Fibroblast of lung (primary cell): ENCODE results near the gene RIPOR3. TPM values are rescaled to one million over a fixed set of nuclear protein-coding genes. Genes with fewer than 3 reads are reported as not detected.

Experiments used
- DNase-seq, 2 donors: peaks; one replicate each; pipeline versions ENCODE4 v3.0.0 to v3.0.0-alpha.2; 2010; ENCODE audit warnings: low read depth in 2 of 2
- H2AFZ ChIP-seq: 2 replicates; pipeline ENCODE4 v1.5.1; 2012; ENCODE audit warnings: low read length, control low read depth, inconsistent platforms
- H3K27ac ChIP-seq: 2 replicates; pipeline ENCODE4 v1.5.1; 2011; ENCODE audit warnings: low read length, control low read depth; ENCODE audit not compliant: insufficient read depth
- H3K27me3 ChIP-seq: 2 replicates; pipeline ENCODE4 v1.5.1; 2011; ENCODE audit warnings: mild to moderate bottlenecking, low read length; ENCODE audit not compliant: control insufficient read depth, insufficient read depth
- H3K36me3 ChIP-seq: 2 replicates; pipeline ENCODE4 v1.5.1; 2011; ENCODE audit warnings: low read length; ENCODE audit not compliant: control insufficient read depth, insufficient read depth
- H3K4me1 ChIP-seq: 2 replicates; pipeline ENCODE4 v1.5.1; 2011; ENCODE audit warnings: low read length; ENCODE audit not compliant: control insufficient read depth, insufficient read depth; ENCODE audit errors: extremely low read depth
- H3K4me2 ChIP-seq: 2 replicates; pipeline ENCODE4 v1.5.1; 2011; ENCODE audit warnings: low read length, control low read depth; ENCODE audit not compliant: insufficient read depth; ENCODE audit errors: extremely low read depth
- H3K4me3 ChIP-seq, 4 experiments: fragments of 200-600 bp in 1 of 4; sonication (generic) in 1 of 4; replicated peaks in 1 of 4; 2 replicates each; pipeline ENCODE4 v1.5.1; 2011 to 2016; ENCODE audit warnings: low read length in 4 of 4, low read depth in 3 of 4, mild to moderate bottlenecking in 3 of 4, control low read depth in 2 of 4, inconsistent platforms in 1 of 4, mixed read lengths in 1 of 4; ENCODE audit not compliant: insufficient read depth in 1 of 4; ENCODE audit errors: control extremely low read depth in 1 of 4
- H3K79me2 ChIP-seq: 2 replicates; pipeline ENCODE4 v1.5.1; 2012; ENCODE audit warnings: mild to moderate bottlenecking, low read length, inconsistent platforms; ENCODE audit not compliant: control insufficient read depth, insufficient read depth
- H3K9ac ChIP-seq: 2 replicates; pipeline ENCODE4 v1.5.1; 2011; ENCODE audit warnings: mild to moderate bottlenecking, low read length, control low read depth; ENCODE audit not compliant: insufficient read depth
- H3K9me3 ChIP-seq: 2 replicates; pipeline ENCODE4 v1.5.1; 2012; ENCODE audit warnings: low read depth, low read length; ENCODE audit not compliant: control insufficient read depth, insufficient read depth
- H4K20me1 ChIP-seq: 2 replicates; pipeline ENCODE4 v1.5.1; 2011; ENCODE audit warnings: low read length; ENCODE audit not compliant: control insufficient read depth, insufficient read depth; ENCODE audit errors: extremely low read depth
- EZH2 ChIP-seq: IDR thresholded peaks from 2 replicates; pipeline ENCODE4 v1.5.1; 2012; ENCODE audit warnings: low read length, control low read depth, mild to moderate bottlenecking; ENCODE audit errors: missing control alignments
- polyA plus RNA-seq, 2 donors: library from polyadenylated mRNA; depleted of rRNA in 1 of 2; stranded (reverse) in 1 of 2; unstranded in 1 of 2; fragments of >200 nt; gene quantifications; 2 replicates each; pipeline ENCODE4 v1.2.1, GENCODE V29; 2011 to 2012; ENCODE audit warnings: missing spikeins in 1 of 2
- total RNA-seq: library from RNA; depleted of rRNA; stranded (reverse); fragments of >200 nt; gene quantifications from 2 replicates; pipeline ENCODE4 v1.2.1, GENCODE V29; 2014
- TF ChIP-seq, protein P1 (sequence below), 2 donors: IDR thresholded peaks in 1 of 2; conservative IDR thresholded peaks in 1 of 2; 1 replicate in 1 of 2; 2 replicates in 1 of 2; pipeline ENCODE4 v1.5.1; 2011 to 2012; ENCODE audit warnings: low read length in 2 of 2, control low read depth in 1 of 2, inconsistent platforms in 1 of 2, low read depth in 1 of 2, mild to moderate bottlenecking in 1 of 2

The RIPOR3 gene
- total and polyA plus RNA-seq, 2 donors (not counting 1 experiment from before 2014, with no cell fraction given), result 2.0 to 4.1 TPM

DNA sequence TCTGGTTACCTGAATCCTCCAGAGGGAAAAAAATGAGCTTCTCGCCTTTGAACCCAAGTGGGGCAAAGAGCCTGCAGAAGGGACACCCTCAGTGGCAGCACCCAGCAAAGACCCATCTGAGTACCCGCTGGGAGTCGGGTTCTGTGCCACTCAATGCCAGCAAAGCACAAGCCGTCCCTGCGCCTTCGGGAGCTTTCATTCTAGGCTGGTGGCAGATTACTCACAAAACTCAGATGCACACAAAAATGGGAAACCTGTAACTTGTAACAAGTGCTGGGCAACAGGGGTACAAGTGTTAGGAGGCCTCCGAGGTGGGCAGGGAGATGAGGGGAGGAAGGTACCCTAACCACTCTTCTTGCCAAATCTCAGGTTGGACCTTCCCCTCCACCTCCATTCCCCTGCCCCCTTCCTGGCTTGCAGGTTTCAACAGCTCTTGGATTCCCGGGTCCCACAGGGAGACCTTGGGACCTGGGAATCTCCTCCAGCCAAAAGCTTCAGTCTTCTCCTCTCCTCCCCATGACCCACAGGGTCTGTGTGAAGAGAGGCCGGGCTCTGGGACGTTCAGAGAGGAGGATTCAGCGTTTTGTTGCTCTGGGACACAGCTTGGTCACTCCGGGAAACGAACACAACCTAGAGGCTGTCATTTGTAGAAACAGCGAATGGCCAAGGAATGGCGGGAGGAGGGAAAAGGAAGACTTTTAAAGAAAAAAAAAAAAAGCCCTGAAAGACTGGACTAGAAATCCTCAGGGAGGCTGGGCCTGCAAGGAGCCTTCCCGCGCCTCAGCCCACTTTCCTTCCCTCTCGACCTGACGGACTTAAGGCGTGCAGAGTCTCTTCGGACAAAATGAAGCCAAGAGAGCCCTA lies 38.8 kb upstream of the RIPOR3 start:
- DNase-seq, result peak; percentile 33 to 39
- Histone ChIP-seq H4K20me1 (no peaks in the 10 kb centered on the region), H3K36me3 (no peaks in the 10 kb centered on the region), H3K4me1 (peaks cover 2% of the 10 kb centered on the region), H3K27me3 (peaks cover 5% of the 10 kb centered on the region), H3K9ac (no peak overlapping the region), H3K9me3 (no peaks in the 10 kb centered on the region), H3K4me2 (peak overlapping the region; percentile 86), H2AFZ (peak overlapping the region; percentile 58), H3K27ac (no peak overlapping the region), H3K79me2 (no peaks in the 10 kb centered on the region), H3K4me3 (peak overlapping the region; percentile 41 to 68 (median 58))
- no peak for TF ChIP-seq EZH2
- TF ChIP-seq, protein P1, sequence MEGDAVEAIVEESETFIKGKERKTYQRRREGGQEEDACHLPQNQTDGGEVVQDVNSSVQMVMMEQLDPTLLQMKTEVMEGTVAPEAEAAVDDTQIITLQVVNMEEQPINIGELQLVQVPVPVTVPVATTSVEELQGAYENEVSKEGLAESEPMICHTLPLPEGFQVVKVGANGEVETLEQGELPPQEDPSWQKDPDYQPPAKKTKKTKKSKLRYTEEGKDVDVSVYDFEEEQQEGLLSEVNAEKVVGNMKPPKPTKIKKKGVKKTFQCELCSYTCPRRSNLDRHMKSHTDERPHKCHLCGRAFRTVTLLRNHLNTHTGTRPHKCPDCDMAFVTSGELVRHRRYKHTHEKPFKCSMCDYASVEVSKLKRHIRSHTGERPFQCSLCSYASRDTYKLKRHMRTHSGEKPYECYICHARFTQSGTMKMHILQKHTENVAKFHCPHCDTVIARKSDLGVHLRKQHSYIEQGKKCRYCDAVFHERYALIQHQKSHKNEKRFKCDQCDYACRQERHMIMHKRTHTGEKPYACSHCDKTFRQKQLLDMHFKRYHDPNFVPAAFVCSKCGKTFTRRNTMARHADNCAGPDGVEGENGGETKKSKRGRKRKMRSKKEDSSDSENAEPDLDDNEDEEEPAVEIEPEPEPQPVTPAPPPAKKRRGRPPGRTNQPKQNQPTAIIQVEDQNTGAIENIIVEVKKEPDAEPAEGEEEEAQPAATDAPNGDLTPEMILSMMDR (conservative IDR thresholded peaks at IDR 0.05 in 1 of 2, IDR thresholded peaks at IDR 0.05 in 1 of 2; ENCODE audit: low read depth in 1 of 2, low read length in 2 of 2), result no peak

DNA sequence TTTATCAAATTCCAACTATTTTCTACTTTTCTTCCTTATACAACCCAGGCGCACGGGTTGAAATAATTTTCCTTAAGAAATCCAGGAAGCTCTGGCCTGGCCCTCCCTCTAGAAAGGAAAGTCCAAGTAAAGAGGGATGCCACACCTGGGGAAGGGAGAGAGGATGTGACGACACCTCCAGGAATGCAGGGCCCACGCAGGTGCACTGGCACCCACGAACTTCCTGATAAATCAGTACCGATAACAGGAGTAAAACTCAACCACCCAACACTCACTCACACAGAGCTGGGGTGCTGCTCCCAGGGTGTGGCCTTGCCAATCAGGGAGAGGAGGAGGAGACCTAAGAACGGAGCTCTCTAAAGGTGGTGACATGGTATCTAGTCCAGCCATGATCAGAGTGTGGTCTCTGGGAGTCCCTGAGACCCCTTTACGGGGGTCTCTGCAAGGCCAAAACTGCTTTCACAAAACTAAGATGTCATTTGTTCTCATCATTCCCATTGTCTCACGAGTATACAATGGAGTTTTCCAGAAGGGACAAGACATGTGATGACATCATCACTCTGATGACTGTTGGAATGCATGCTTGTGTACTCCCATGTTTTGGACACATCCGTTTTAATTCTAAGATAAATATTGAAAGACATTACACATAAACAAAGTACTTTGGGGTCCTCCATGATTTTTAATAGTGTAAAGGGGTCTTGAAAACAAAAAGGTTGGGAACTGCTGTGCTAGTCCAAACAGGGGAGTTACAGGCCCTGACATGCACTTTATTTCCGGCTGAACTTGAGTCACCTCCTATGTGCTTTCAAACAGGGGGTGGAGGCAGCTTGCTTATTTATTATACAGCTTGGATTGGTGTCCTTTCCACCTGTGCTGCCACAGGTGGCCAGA lies 37.9 kb upstream of the RIPOR3 start:
- Histone ChIP-seq H3K27me3 (peaks cover 5% of the 10 kb centered on the region), H3K4me1 (peaks cover 6% of the 10 kb centered on the region), H4K20me1 (no peaks in the 10 kb centered on the region), H2AFZ (no peak overlapping the region), H3K9ac (no peak overlapping the region), H3K27ac (no peak overlapping the region), H3K79me2 (no peaks in the 10 kb centered on the region), H3K4me3 (no peak overlapping the region), H3K9me3 (no peaks in the 10 kb centered on the region), H3K36me3 (no peaks in the 10 kb centered on the region), H3K4me2 (no peak overlapping the region)
- DNase-seq, result no peak
- TF ChIP-seq EZH2, result no peak
- TF ChIP-seq, protein P1 (conservative IDR thresholded peaks at IDR 0.05 in 1 of 2, IDR thresholded peaks at IDR 0.05 in 1 of 2; ENCODE audit: low read depth in 1 of 2, low read length in 2 of 2), result no peak

DNA sequence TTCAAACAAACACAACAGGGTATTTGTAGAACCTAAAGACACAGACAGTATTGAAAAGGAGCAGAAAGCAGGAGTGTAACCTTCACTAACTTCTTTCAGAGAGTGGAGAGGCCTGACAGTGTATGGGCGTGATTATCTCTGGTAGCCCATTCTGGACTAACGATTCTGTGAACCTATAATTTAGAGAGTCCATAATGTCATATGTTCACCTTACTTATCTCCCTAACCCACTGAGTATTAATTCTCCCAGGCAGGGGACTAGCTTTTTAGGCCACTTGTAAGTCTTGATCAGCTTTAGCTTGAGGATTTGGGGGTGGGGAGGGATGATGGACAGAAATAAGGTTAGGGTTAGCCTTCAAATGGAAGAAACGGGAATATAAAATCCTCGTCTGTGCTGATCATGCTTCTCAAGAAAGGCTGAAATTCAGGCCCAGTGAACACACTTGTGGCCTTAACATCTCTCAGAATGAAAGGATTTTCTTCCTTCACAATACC lies 37.2 kb upstream of the RIPOR3 start:
- peaks cover 6% of the 10 kb centered on the region for H3K4me1 ChIP-seq
- H3K27me3 ChIP-seq, result peaks cover 5% of the 10 kb centered on the region
- no peak overlapping the region for H3K4me2 ChIP-seq
- H3K36me3 ChIP-seq, result no peaks in the 10 kb centered on the region
- DNase-seq, result no peak
- H3K4me3 ChIP-seq, result no peak overlapping the region
- H3K9ac ChIP-seq, result no peak overlapping the region
- no peak overlapping the region for H3K27ac ChIP-seq
- no peak for TF ChIP-seq EZH2
- TF ChIP-seq, protein P1 (conservative IDR thresholded peaks at IDR 0.05 in 1 of 2, IDR thresholded peaks at IDR 0.05 in 1 of 2; ENCODE audit: low read depth in 1 of 2, low read length in 2 of 2), result no peak
- no peaks in the 10 kb centered on the region for H3K79me2 ChIP-seq
- no peak overlapping the region for H2AFZ ChIP-seq
- no peaks in the 10 kb centered on the region for H3K9me3 ChIP-seq
- H4K20me1 ChIP-seq, result no peaks in the 10 kb centered on the region
